ENCODE measurements around the gene EPS8L2.

DNA sequence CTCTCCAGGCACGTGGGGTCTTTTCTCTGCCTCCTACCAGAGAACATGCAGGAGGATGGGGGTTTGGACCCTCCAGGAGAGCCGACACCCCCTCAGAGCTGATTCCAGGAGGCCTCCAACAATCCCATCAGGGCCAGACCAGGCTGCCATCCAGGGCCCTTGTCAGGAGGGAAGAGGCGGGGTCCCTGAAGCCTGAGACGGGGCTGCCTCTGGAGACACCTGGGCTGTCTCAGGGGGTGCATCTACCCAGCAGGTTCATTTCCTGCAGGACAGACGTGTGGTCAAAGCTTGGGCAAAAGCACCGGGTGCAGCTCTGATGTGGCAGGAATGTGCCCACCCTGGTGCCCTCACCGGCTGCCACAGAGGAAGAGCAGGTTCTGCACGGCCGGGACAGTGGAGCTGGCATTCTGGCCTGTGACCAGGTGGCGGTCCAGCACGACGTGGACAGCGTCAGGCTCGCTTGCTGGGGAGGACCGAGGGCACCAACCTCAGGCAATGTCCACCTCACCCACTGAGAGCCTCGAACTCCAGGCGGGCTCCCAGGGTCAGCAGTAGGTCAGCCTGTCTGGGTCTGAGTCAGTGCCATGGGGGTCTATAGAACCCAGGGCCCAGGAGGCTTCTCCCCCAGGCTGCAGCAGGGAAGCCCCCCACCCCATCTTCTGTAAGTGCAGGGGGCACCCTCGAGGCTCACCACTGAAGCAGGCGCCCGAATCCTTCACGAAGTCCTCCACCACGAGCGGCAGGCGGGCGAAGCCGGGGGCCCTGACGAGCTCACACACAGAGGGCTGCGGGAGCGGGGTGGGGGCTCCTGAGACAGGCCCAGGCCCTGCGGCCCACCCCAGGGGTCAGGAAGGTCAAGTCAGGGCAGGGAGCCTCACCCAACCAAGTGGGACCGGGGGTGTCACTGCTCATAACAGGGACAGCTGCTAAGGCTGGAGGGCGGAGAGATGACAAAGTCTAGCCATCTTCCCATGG lies 64.9 kb downstream of the EPS8L2 start:
- TF ChIP-seq, protein P1, sequence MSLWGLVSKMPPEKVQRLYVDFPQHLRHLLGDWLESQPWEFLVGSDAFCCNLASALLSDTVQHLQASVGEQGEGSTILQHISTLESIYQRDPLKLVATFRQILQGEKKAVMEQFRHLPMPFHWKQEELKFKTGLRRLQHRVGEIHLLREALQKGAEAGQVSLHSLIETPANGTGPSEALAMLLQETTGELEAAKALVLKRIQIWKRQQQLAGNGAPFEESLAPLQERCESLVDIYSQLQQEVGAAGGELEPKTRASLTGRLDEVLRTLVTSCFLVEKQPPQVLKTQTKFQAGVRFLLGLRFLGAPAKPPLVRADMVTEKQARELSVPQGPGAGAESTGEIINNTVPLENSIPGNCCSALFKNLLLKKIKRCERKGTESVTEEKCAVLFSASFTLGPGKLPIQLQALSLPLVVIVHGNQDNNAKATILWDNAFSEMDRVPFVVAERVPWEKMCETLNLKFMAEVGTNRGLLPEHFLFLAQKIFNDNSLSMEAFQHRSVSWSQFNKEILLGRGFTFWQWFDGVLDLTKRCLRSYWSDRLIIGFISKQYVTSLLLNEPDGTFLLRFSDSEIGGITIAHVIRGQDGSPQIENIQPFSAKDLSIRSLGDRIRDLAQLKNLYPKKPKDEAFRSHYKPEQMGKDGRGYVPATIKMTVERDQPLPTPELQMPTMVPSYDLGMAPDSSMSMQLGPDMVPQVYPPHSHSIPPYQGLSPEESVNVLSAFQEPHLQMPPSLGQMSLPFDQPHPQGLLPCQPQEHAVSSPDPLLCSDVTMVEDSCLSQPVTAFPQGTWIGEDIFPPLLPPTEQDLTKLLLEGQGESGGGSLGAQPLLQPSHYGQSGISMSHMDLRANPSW (CRISPR knock-in tag; IDR thresholded peaks at IDR 0.05; ENCODE audit: borderline replicate concordance) = no peak
- TF ChIP-seq YY1 (IDR thresholded peaks at IDR 0.05; ENCODE audit: insufficient read depth, insufficient replicate concordance, low read depth, low read length) = no peak
- TF ChIP-seq, protein P2, sequence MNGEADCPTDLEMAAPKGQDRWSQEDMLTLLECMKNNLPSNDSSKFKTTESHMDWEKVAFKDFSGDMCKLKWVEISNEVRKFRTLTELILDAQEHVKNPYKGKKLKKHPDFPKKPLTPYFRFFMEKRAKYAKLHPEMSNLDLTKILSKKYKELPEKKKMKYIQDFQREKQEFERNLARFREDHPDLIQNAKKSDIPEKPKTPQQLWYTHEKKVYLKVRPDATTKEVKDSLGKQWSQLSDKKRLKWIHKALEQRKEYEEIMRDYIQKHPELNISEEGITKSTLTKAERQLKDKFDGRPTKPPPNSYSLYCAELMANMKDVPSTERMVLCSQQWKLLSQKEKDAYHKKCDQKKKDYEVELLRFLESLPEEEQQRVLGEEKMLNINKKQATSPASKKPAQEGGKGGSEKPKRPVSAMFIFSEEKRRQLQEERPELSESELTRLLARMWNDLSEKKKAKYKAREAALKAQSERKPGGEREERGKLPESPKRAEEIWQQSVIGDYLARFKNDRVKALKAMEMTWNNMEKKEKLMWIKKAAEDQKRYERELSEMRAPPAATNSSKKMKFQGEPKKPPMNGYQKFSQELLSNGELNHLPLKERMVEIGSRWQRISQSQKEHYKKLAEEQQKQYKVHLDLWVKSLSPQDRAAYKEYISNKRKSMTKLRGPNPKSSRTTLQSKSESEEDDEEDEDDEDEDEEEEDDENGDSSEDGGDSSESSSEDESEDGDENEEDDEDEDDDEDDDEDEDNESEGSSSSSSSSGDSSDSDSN (CRISPR knock-in tag; IDR thresholded peaks at IDR 0.05) = no peak
- no peak for TF ChIP-seq SOX6 (IDR thresholded peaks at IDR 0.05)
- TF ChIP-seq SOX6 (CRISPR knock-in tag; IDR thresholded peaks at IDR 0.05) = no peak
- no peak for TF ChIP-seq CHD2 (IDR thresholded peaks at IDR 0.05; ENCODE audit: low read depth, low read length)

Data from HepG2 (cell line).